OCI-LY3 (cell line): ENCODE data around the gene MTHFS.

ENCODE experiments used
- CTCF ChIP-seq: fragments of 200-600, 300-600 bp; sonication (generic); IDR thresholded peaks from 2 replicates; pipeline ENCODE4 v1.5.1; 2014; ENCODE audit warnings: antibody characterized with exemption, low read length, low read depth
- EZH2phosphoT487 ChIP-seq: fragments of 200-600 bp; shearing (Covaris generic); IDR thresholded peaks from 2 replicates; pipeline ENCODE4 v1.6.1; 2018; ENCODE audit warnings: antibody characterized with exemption, mixed run types, low read depth

GRCh38 chr15:79826800-79827199, 70.0 kb downstream of the MTHFS start:
- no peak for TF ChIP-seq CTCF
- no peak for TF ChIP-seq EZH2phosphoT487
